IPS-20b (cell line): ENCODE measurements around the gene ZNF76.

Experiments
- H3K27ac ChIP-seq: one replicate; pipeline ENCODE4 v1.5.1; 2013; ENCODE audit warnings: low read length
- H3K27me3 ChIP-seq: 2 replicates; pipeline ENCODE4 v1.6.1; 2013; ENCODE audit warnings: mild to moderate bottlenecking, low read length, inconsistent platforms; ENCODE audit not compliant: insufficient read depth
- H3K36me3 ChIP-seq: 2 replicates; pipeline ENCODE4 v1.6.1; 2013; ENCODE audit warnings: low read depth, mild to moderate bottlenecking, inconsistent platforms, low read length, moderate library complexity; ENCODE audit not compliant: insufficient read depth
- H3K4me1 ChIP-seq: 2 replicates; pipeline ENCODE4 v1.6.1; 2013; ENCODE audit warnings: mild to moderate bottlenecking, control low read depth, inconsistent platforms, low read length, moderate library complexity; ENCODE audit not compliant: insufficient read depth
- H3K4me3 ChIP-seq: 2 replicates; pipeline ENCODE4 v1.5.1; 2013; ENCODE audit warnings: mild to moderate bottlenecking, low read length, inconsistent platforms
- H3K9ac ChIP-seq: 2 replicates; pipeline ENCODE4 v1.6.1; 2013; ENCODE audit warnings: low read depth, mild to moderate bottlenecking, inconsistent platforms, low read length, moderate library complexity
- H3K9me3 ChIP-seq: 2 replicates; pipeline ENCODE4 v1.6.1; 2013; ENCODE audit warnings: mild to moderate bottlenecking, low read depth, low read length, inconsistent platforms; ENCODE audit not compliant: insufficient read depth

ZNF76 gene

GRCh38 chr6:35294308-35294945 is 34.9 kb downstream of the ZNF76 start:
- peaks cover 30% of the 10 kb centered on the region for H3K36me3 ChIP-seq
- no peaks in the 10 kb centered on the region for H3K9me3 ChIP-seq
- peaks cover 7% of the 10 kb centered on the region; the same call in 1 of the 2 replicates for H3K4me1 ChIP-seq
- peaks cover 3% of the 10 kb centered on the region; the same call in 1 of the 2 replicates for H3K27me3 ChIP-seq
- no peak overlapping the region for H3K9ac ChIP-seq
- no peak overlapping the region for H3K27ac ChIP-seq
- no peak overlapping the region for H3K4me3 ChIP-seq

GRCh38 chr6:35295036-35295435 is 35.5 kb downstream of the ZNF76 start:
- Histone ChIP-seq H3K9ac (no peak overlapping the region), H3K27ac (no peak overlapping the region), H3K9me3 (no peaks in the 10 kb centered on the region), H3K4me1 (peaks cover 7% of the 10 kb centered on the region; the same call in 1 of the 2 replicates), H3K4me3 (no peak overlapping the region), H3K27me3 (peaks cover 3% of the 10 kb centered on the region; the same call in 1 of the 2 replicates), H3K36me3 (peaks cover 28% of the 10 kb centered on the region)

GRCh38 chr6:35295521-35296315 is 36.2 kb downstream of the ZNF76 start:
- Histone ChIP-seq H3K4me1 (peaks cover 7% of the 10 kb centered on the region; the same call in 1 of the 2 replicates), H3K4me3 (no peak overlapping the region), H3K9ac (no peak overlapping the region), H3K36me3 (peaks cover 21% of the 10 kb centered on the region), H3K9me3 (no peaks in the 10 kb centered on the region), H3K27me3 (peaks cover 3% of the 10 kb centered on the region; the same call in 1 of the 2 replicates), H3K27ac (no peak overlapping the region)

GRCh38 chr6:35296931-35297600 is 37.5 kb downstream of the ZNF76 start:
- H3K4me1 ChIP-seq = peaks cover 7% of the 10 kb centered on the region; the same call in 1 of the 2 replicates
- H3K27ac ChIP-seq = no peak overlapping the region
- peaks cover 3% of the 10 kb centered on the region; the same call in 1 of the 2 replicates for H3K27me3 ChIP-seq
- no peak overlapping the region for H3K4me3 ChIP-seq
- H3K36me3 ChIP-seq = peaks cover 15% of the 10 kb centered on the region
- no peaks in the 10 kb centered on the region for H3K9me3 ChIP-seq
- H3K9ac ChIP-seq = peak overlapping the region; percentile 5; the same call in 1 of the 2 replicates

- no peaks in the 10 kb centered on the region for H3K9me3 ChIP-seq
- H3K36me3 ChIP-seq = peaks cover 15% of the 10 kb centered on the region
- peaks cover 10% of the 10 kb centered on the region; the same call in 1 of the 2 replicates for H3K4me1 ChIP-seq
- peak within 1 kb of the TSS; percentile 45; the same call in 1 of the 2 replicates for H3K9ac ChIP-seq
- peaks cover 3% of the 10 kb centered on the region; the same call in 1 of the 2 replicates for H3K27me3 ChIP-seq
- H3K27ac ChIP-seq = no peak within 1 kb of the TSS
- peak within 1 kb of the TSS; percentile 54 for H3K4me3 ChIP-seq
Observed at GRCh38 chr6:35297601-35298481, 38.3 kb downstream of the ZNF76 start, which contains the start of gene DEF6. DEF6 (plus strand) TSS chr6:35297818; CDS start chr6:35297857, 39 bp downstream.

GRCh38 chr6:35298625-35299140 is 39.1 kb downstream of the ZNF76 start:
- peaks cover 15% of the 10 kb centered on the region; the same call in 1 of the 2 replicates for H3K4me1 ChIP-seq
- H3K4me3 ChIP-seq = no peak overlapping the region
- H3K9ac ChIP-seq = peak overlapping the region; percentile 45; the same call in 1 of the 2 replicates
- H3K9me3 ChIP-seq = no peaks in the 10 kb centered on the region
- H3K27ac ChIP-seq = no peak overlapping the region
- H3K27me3 ChIP-seq = peaks cover 3% of the 10 kb centered on the region; the same call in 1 of the 2 replicates
- H3K36me3 ChIP-seq = peaks cover 11% of the 10 kb centered on the region

GRCh38 chr6:35299674-35300073 is 40.1 kb downstream of the ZNF76 start:
- Histone ChIP-seq H3K9ac (no peak overlapping the region), H3K27me3 (peaks cover 3% of the 10 kb centered on the region; the same call in 1 of the 2 replicates), H3K4me1 (peaks cover 15% of the 10 kb centered on the region; the same call in 1 of the 2 replicates), H3K9me3 (no peaks in the 10 kb centered on the region), H3K4me3 (no peak overlapping the region), H3K27ac (no peak overlapping the region), H3K36me3 (peaks cover 9% of the 10 kb centered on the region)

GRCh38 chr6:35300848-35301247 is 41.3 kb downstream of the ZNF76 start:
- no peak overlapping the region for H3K4me3 ChIP-seq
- H3K9me3 ChIP-seq = no peaks in the 10 kb centered on the region
- no peak overlapping the region for H3K9ac ChIP-seq
- no peaks in the 10 kb centered on the region for H3K36me3 ChIP-seq
- peaks cover 15% of the 10 kb centered on the region; the same call in 1 of the 2 replicates for H3K4me1 ChIP-seq
- H3K27ac ChIP-seq = no peak overlapping the region
- H3K27me3 ChIP-seq = peaks cover 3% of the 10 kb centered on the region; the same call in 1 of the 2 replicates

- H3K27ac ChIP-seq = no peak overlapping the region
- no peaks in the 10 kb centered on the region for H3K36me3 ChIP-seq
- peaks cover 3% of the 10 kb centered on the region; the same call in 1 of the 2 replicates for H3K27me3 ChIP-seq
- H3K4me1 ChIP-seq = peaks cover 15% of the 10 kb centered on the region; the same call in 1 of the 2 replicates
- H3K9ac ChIP-seq = no peak overlapping the region; the same call in 1 of the 2 replicates
- H3K4me3 ChIP-seq = no peak overlapping the region
- no peaks in the 10 kb centered on the region for H3K9me3 ChIP-seq
Observed at GRCh38 chr6:35302604-35303241, 43.2 kb downstream of the ZNF76 start.

GRCh38 chr6:35304299-35304698 is 44.8 kb downstream of the ZNF76 start:
- Histone ChIP-seq H3K9ac (no peak overlapping the region), H3K4me1 (peaks cover 7% of the 10 kb centered on the region; the same call in 1 of the 2 replicates), H3K4me3 (no peak overlapping the region), H3K27ac (no peak overlapping the region), H3K9me3 (no peaks in the 10 kb centered on the region), H3K27me3 (no peaks in the 10 kb centered on the region), H3K36me3 (no peaks in the 10 kb centered on the region)
